Cardiac muscle cell (in vitro differentiated cells and primary cell): ENCODE data around the gene ABHD16B. TPM values are rescaled to one million over a fixed set of nuclear protein-coding genes. Genes with fewer than 3 reads are reported as not detected.

Experiments
- DNase-seq, 2 donors: peaks; one replicate each; pipeline versions ENCODE4 v3.0.0 to v3.0.0-alpha.2; 2010 to 2017; ENCODE audit warnings: low read depth in 1 of 2, low spot score in 1 of 2
- H3K27ac ChIP-seq: fragments of 200-600 bp; sonication (generic); 2 replicates; pipeline ENCODE4 v1.5.1; 2016
- H3K27me3 ChIP-seq: fragments of 200-600 bp; sonication (generic); 2 replicates; pipeline ENCODE4 v1.6.0; 2016; ENCODE audit warnings: control low read depth
- H3K36me3 ChIP-seq: fragments of 200-600 bp; sonication (generic); 2 replicates; pipeline ENCODE4 v1.5.1; 2016; ENCODE audit warnings: control low read depth
- H3K4me1 ChIP-seq: fragments of 200-600 bp; sonication (generic); 2 replicates; pipeline ENCODE4 v1.8.1; 2017; ENCODE audit warnings: low read depth, mild to moderate bottlenecking, mixed run types
- H3K4me3 ChIP-seq: fragments of 200-600 bp; sonication (generic); 2 replicates; pipeline ENCODE4 v1.5.1; 2016; ENCODE audit warnings: mild to moderate bottlenecking
- H3K9me3 ChIP-seq: fragments of 200-600 bp; sonication (generic); 2 replicates; pipeline ENCODE4 v1.5.1; 2017; ENCODE audit warnings: low read depth, mild to moderate bottlenecking, control low read depth
- polyA plus RNA-seq: library from polyadenylated mRNA; unstranded; fragments of >200 nt; fragmentation: Nextera tagmentation; extraction: Ambion mirVana; gene quantifications from 2 replicates; pipeline ENCODE4 v1.2.1, GENCODE V29; 2016
- total RNA-seq: library from RNA; depleted of rRNA; stranded (reverse); fragments of >200 nt; gene quantifications from 2 replicates; pipeline ENCODE4 v1.2.3, GENCODE V29; 2016
- TF ChIP-seq, protein P1 (sequence below): IDR thresholded peaks from 2 replicates; pipeline ENCODE4 v1.5.1; 2012; ENCODE audit warnings: low read depth, mild to moderate bottlenecking, low read length

The ABHD16B gene
- total and polyA plus RNA-seq, 2 experiments from 2014 or later = 3.4 TPM; not detected in 1

DNA sequence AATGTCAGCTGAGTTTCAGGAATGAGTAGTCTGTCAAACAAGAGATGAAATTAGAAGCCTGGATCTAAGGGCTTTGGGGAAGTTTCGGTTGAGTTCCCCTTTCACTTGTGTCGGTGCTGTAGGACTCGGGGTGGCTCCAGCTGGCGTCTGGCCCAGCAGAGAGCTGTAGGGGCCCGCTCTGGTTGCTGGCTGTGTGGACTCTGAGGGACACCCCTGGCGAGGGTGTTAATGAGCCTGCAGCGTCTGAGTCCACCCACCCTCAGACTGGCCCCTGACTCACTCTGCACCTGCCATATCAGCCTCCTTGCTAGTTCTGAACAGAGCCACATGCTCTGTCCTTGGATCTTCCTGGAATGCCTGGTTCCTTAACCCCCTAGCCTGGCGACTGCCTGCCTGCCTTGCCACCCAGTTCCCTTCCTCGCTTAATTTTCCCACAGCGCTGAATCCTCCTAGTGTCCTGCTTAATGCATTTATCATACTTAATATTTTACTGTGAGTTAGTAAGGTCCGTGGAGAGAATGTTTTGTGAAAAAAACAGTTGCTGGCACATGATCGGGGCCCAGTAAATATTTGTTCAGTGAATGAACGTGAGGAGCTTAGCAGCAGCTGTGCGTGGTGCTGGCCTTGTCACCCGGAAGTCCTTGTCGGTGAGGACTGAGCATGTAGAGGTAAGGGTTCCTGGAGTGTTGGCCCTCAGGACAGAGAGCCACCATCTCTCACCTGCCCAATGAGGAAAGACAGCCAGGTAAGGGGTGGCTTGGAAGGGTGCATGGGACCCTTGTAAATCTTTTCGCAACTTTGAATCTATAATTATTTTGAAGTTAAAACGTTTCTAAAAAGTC, 35.2 kb downstream of the ABHD16B start:
- peak; percentile 11 to 28 for DNase-seq
- Histone ChIP-seq H3K9me3 (no peaks in the 10 kb centered on the region), H3K36me3 (no peaks in the 10 kb centered on the region), H3K27ac (peak overlapping the region; percentile 44), H3K27me3 (no peaks in the 10 kb centered on the region), H3K4me1 (peaks cover 12% of the 10 kb centered on the region), H3K4me3 (peak overlapping the region; percentile 55)
- TF ChIP-seq, protein P1, sequence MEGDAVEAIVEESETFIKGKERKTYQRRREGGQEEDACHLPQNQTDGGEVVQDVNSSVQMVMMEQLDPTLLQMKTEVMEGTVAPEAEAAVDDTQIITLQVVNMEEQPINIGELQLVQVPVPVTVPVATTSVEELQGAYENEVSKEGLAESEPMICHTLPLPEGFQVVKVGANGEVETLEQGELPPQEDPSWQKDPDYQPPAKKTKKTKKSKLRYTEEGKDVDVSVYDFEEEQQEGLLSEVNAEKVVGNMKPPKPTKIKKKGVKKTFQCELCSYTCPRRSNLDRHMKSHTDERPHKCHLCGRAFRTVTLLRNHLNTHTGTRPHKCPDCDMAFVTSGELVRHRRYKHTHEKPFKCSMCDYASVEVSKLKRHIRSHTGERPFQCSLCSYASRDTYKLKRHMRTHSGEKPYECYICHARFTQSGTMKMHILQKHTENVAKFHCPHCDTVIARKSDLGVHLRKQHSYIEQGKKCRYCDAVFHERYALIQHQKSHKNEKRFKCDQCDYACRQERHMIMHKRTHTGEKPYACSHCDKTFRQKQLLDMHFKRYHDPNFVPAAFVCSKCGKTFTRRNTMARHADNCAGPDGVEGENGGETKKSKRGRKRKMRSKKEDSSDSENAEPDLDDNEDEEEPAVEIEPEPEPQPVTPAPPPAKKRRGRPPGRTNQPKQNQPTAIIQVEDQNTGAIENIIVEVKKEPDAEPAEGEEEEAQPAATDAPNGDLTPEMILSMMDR = no peak

DNA sequence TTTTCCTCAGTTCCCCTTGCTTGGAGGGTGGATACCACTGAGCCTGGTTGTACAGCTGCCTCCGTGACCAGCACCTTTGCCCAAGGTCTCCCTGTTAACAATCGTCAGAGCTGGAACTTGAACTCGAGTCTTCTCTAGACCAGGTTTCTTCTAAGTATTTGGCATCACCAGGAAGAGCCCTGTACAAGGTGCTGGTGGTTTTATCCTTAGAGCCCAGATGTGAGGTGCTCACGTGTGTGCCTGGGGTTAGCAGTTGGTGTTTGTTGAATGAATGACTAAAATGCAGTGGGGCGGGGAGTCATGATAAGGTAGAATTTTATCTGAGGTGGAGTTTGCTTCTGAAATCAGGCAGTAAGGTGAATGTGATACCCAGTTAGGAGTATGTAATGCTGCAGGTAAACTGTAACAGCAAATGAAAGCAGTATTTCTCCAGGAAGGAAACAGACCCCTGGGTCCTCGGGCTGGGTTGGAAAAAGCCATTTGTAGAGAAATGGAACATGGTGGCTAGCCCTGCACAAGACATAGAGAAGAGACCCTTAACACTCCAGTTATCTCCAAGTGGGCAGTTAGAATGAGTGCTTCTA, 36.8 kb downstream of the ABHD16B start:
- no peak for DNase-seq
- TF ChIP-seq, protein P1 = no peak
- no peak overlapping the region for H3K27ac ChIP-seq
- H3K36me3 ChIP-seq = no peaks in the 10 kb centered on the region
- no peaks in the 10 kb centered on the region for H3K9me3 ChIP-seq
- no peak overlapping the region for H3K4me3 ChIP-seq
- H3K4me1 ChIP-seq = peaks cover 12% of the 10 kb centered on the region
- H3K27me3 ChIP-seq = no peaks in the 10 kb centered on the region

DNA sequence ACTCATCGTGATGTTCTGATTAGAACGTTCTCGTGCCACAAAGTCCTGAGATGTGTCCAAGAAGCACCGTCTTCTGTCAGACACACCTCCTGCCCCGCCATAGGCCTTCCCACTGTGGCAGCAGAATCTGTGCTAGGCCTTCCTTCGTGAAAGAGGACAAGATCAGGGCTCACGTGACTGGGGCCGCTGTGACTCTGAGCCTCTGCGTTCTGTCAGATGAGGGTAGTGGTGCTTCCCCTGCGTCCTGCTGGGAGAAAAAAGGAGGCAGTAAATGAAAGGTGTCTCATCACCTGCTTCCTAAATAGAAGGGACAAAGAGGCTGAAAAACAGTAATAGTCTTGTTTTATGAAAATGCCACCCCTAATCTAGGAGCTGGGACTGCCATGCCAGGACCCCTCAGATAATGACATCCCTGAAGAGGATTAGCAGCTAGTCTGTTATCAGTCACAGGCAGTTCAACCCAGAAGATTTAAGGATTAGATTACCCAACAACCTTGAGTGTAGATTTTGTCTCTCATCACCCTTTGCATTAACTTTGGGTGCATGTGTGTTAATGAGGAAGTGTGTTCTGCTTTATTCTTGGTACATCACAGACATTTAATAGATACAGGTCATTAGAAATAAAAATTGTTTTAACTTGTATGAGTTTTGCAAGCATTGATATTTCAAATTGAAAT, 37.7 kb downstream of the ABHD16B start:
- TF ChIP-seq, protein P1 = no peak
- H3K9me3 ChIP-seq = no peaks in the 10 kb centered on the region
- no peak overlapping the region for H3K27ac ChIP-seq
- H3K36me3 ChIP-seq = no peaks in the 10 kb centered on the region
- no peaks in the 10 kb centered on the region for H3K27me3 ChIP-seq
- peaks cover 12% of the 10 kb centered on the region for H3K4me1 ChIP-seq
- DNase-seq = no peak
- no peak overlapping the region for H3K4me3 ChIP-seq

DNA sequence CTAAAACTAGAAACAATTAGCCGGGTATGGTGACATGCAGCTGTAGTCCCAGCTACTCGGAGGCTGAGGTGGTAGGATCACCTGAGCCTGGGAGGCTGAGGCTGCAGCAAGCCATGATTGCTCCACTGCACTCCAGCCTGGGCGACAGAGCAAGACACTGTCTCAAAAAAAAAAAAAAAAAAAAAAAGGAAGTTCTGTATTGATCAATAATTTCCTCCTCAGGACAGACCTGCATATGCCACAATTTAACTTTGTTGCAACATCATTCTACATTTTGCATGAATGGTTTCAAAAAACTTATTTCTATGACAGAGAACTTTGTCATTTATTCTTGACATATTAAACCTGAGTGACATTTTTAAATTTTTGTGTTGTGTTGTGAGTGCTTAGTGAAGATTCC, 39.1 kb downstream of the ABHD16B start:
- Histone ChIP-seq H3K9me3 (no peaks in the 10 kb centered on the region), H3K4me3 (no peak overlapping the region), H3K4me1 (peaks cover 12% of the 10 kb centered on the region), H3K27ac (no peak overlapping the region), H3K36me3 (no peaks in the 10 kb centered on the region), H3K27me3 (no peaks in the 10 kb centered on the region)
- TF ChIP-seq, protein P1 = no peak
- no peak for DNase-seq

DNA sequence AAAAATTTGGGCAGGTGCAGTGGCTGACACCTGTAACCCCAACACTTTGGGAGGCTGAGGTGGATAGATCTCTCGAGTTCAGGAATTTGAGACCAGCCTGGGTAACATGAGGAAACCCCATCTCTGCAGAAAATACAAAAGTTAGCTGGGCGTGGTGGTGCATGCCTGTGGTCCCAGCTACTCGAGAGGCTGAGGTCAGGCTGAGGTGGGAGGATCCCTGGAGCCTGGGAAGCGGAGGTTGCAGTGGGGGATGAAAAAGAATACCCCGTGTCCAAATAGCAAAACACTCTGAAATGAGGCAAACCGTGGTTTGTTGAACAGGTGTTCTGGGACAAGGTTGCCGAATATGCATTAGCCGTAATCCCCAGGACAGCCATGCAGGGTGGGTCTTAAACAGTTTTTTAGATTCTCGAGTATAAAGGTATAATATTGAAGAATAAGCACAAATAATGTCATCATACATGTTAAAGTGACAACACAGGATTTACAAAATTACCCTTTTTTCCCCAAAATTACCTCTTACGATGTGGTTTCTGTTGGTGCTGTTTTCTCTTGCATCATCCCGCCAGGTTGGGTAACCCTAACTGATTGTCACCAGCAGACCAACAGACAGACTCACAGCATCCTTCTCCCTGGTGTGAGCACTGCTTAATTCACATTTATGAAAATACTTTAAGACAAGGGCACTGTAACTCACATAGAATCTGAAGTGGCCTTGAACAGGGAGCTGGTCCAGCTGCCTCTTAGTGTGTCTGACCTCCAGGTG, 42.7 kb downstream of the ABHD16B start:
- Histone ChIP-seq H3K9me3 (no peaks in the 10 kb centered on the region), H3K4me3 (no peak overlapping the region), H3K36me3 (no peaks in the 10 kb centered on the region), H3K27me3 (no peaks in the 10 kb centered on the region), H3K27ac (no peak overlapping the region), H3K4me1 (peaks cover 13% of the 10 kb centered on the region)
- TF ChIP-seq, protein P1 = no peak
- no peak for DNase-seq
